Hepatocyte (in vitro differentiated cells): ENCODE data around the gene NFIA.

Experiments used
- CTCF ChIP-seq: fragments of 200-600 bp; sonication (generic); IDR thresholded peaks from 2 replicates; pipeline ENCODE4 v1.5.1; 2016; ENCODE audit warnings: antibody characterized with exemption, mild to moderate bottlenecking; ENCODE audit not compliant: poor library complexity
- EZH2 ChIP-seq: fragments of 200-600 bp; sonication (generic); IDR thresholded peaks from 2 replicates; pipeline ENCODE4 v1.6.1; 2016; ENCODE audit warnings: antibody characterized with exemption, mild to moderate bottlenecking, borderline replicate concordance
- EZH2phosphoT487 ChIP-seq: fragments of 200-600 bp; sonication (generic); IDR thresholded peaks from one replicate; pipeline ENCODE4 v1.6.1; 2018; ENCODE audit warnings: antibody characterized with exemption, mild to moderate bottlenecking, low read depth, moderate library complexity; ENCODE audit not compliant: unreplicated experiment, severe bottlenecking

GRCh38 chr1:61169634-61170033, 87.3 kb downstream of the NFIA start:
- TF ChIP-seq CTCF (no peak), EZH2 (no peak), EZH2phosphoT487 (no peak)
